DOHH2 (cell line): Measurements from ENCODE around the gene ITPR1.

ENCODE experiments used
- H3F3A ChIP-seq: fragments of 200-600 bp; sonication (generic), shearing (Covaris generic); 2 replicates; pipeline ENCODE4 v1.6.0; 2016; ENCODE audit warnings: antibody characterized with exemption, mild to moderate bottlenecking; ENCODE audit not compliant: control insufficient read depth, insufficient read depth
- H3K27ac ChIP-seq: fragments of 200-600 bp; sonication (generic); 2 replicates; pipeline ENCODE4 v1.5.1; 2014; ENCODE audit warnings: low read depth, mild to moderate bottlenecking, low read length, moderate library complexity
- H3K27me3 ChIP-seq: fragments of 200-600 bp; sonication (generic); 2 replicates; pipeline ENCODE4 v1.6.1; 2014; ENCODE audit warnings: mild to moderate bottlenecking, low read length, mixed read lengths; ENCODE audit not compliant: control insufficient read depth
- H3K36me3 ChIP-seq: fragments of 200-600 bp; sonication (generic); 2 replicates; pipeline ENCODE4 v1.6.1; 2014; ENCODE audit warnings: mild to moderate bottlenecking, low read length, moderate library complexity, mixed read lengths; ENCODE audit not compliant: control insufficient read depth
- H3K4me1 ChIP-seq: fragments of 200-600 bp; sonication (generic); 2 replicates; pipeline ENCODE4 v1.6.1; 2014; ENCODE audit warnings: mild to moderate bottlenecking, low read length, mixed read lengths; ENCODE audit not compliant: control insufficient read depth
- H3K4me2 ChIP-seq: fragments of 200-600 bp; sonication (generic); 2 replicates; pipeline ENCODE4 v1.6.0; 2014; ENCODE audit warnings: mild to moderate bottlenecking, low read length, moderate library complexity
- H3K4me3 ChIP-seq: fragments of 200-600 bp; sonication (generic); 2 replicates; pipeline ENCODE4 v1.5.1; 2014; ENCODE audit warnings: mild to moderate bottlenecking, low read length, mixed read lengths
- H3K79me2 ChIP-seq: fragments of 200-600 bp; sonication (generic); 2 replicates; pipeline ENCODE4 v1.6.1; 2014; ENCODE audit warnings: mild to moderate bottlenecking, low read length, mixed read lengths; ENCODE audit not compliant: control insufficient read depth
- H3K9me2 ChIP-seq: fragments of 200-600 bp; sonication (generic); replicated peaks from 2 replicates; pipeline ENCODE4 v1.6.1; 2014; ENCODE audit warnings: mild to moderate bottlenecking, low read length, mixed read lengths; ENCODE audit not compliant: control insufficient read depth
- H3K9me3 ChIP-seq: fragments of 200-600 bp; sonication (generic); 2 replicates; pipeline ENCODE4 v1.6.1; 2014; ENCODE audit warnings: antibody characterized with exemption, low read length, mixed read lengths; ENCODE audit not compliant: control insufficient read depth, insufficient read depth
- H4K20me1 ChIP-seq: fragments of 200-600 bp; sonication (generic); 2 replicates; pipeline ENCODE4 v1.6.0; 2014; ENCODE audit warnings: low read depth, mild to moderate bottlenecking, antibody characterized with exemption, low read length, moderate library complexity; ENCODE audit not compliant: control insufficient read depth, insufficient read depth
- EZH2phosphoT487 ChIP-seq: fragments of 200-600 bp; sonication (generic); IDR thresholded peaks from 2 replicates; pipeline ENCODE4 v1.6.1; 2017; ENCODE audit warnings: borderline replicate concordance, mild to moderate bottlenecking, antibody characterized with exemption, low read length, moderate library complexity, mixed read lengths
- TF ChIP-seq, protein P1 (sequence below): fragments of 200-600 bp; sonication (generic); IDR thresholded peaks from one replicate; pipeline ENCODE4 v1.5.1; 2014; ENCODE audit warnings: antibody characterized with exemption, mild to moderate bottlenecking, low read depth, low read length; ENCODE audit not compliant: poor library complexity, severe bottlenecking

The ITPR1 gene

DNA sequence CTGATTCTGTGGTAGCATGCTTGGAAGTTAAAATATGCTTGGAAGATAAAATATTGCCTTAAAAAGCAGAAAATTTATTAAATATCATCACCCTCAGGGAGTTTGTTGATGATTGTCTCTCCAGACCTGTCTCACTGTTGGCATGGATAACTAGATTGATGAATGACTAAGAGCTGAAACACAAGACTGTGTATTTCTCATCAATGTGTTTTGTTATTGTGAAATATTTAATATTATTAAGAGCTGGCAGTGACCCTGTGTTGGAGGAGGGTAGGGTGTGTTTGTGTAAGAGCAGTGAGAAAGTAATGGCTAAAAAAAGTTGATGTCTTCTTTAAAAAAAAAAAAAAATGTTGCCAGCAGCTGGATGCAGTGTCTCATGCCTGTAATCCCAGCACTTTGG is 82.2 kb downstream of the ITPR1 start:
- no peak overlapping the region for H3K27ac ChIP-seq
- no peaks in the 10 kb centered on the region for H3K27me3 ChIP-seq
- H3K9me2 ChIP-seq, result no peaks in the 10 kb centered on the region
- no peak overlapping the region for H3K4me2 ChIP-seq
- H3F3A ChIP-seq, result no peaks in the 10 kb centered on the region
- no peaks in the 10 kb centered on the region for H3K36me3 ChIP-seq
- TF ChIP-seq EZH2phosphoT487, result no peak
- TF ChIP-seq, protein P1, sequence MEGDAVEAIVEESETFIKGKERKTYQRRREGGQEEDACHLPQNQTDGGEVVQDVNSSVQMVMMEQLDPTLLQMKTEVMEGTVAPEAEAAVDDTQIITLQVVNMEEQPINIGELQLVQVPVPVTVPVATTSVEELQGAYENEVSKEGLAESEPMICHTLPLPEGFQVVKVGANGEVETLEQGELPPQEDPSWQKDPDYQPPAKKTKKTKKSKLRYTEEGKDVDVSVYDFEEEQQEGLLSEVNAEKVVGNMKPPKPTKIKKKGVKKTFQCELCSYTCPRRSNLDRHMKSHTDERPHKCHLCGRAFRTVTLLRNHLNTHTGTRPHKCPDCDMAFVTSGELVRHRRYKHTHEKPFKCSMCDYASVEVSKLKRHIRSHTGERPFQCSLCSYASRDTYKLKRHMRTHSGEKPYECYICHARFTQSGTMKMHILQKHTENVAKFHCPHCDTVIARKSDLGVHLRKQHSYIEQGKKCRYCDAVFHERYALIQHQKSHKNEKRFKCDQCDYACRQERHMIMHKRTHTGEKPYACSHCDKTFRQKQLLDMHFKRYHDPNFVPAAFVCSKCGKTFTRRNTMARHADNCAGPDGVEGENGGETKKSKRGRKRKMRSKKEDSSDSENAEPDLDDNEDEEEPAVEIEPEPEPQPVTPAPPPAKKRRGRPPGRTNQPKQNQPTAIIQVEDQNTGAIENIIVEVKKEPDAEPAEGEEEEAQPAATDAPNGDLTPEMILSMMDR, result no peak
- H3K9me3 ChIP-seq, result no peaks in the 10 kb centered on the region
- no peaks in the 10 kb centered on the region for H3K79me2 ChIP-seq
- no peaks in the 10 kb centered on the region; the same call in 1 of the 2 replicates for H4K20me1 ChIP-seq
- no peak overlapping the region for H3K4me3 ChIP-seq
- no peaks in the 10 kb centered on the region for H3K4me1 ChIP-seq

DNA sequence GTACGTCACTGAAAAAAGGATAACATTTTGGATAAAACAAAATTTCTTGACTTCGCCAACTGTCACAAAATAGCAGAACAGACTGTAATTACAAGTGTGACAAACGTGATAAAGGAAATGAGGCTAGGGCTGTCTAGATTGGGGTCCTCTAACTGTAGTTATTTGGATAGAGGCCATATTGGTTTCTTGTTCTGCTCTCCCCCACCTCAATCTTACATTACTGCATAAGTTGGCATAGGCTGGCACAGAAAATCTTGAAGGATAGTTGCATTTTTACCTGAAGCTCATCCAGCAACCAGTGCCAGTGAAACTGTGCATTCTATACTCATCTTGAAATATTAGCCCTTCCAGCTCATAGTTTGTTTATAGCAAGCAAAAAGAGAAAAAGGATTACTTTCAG is 84.6 kb downstream of the ITPR1 start:
- 0 out of 2 replicates have a peak, but pooled peaks cover 2% of the 10 kb centered on the region for H3F3A ChIP-seq
- no peak overlapping the region for H3K4me3 ChIP-seq
- no peak overlapping the region for H3K4me2 ChIP-seq
- H3K27ac ChIP-seq, result no peak overlapping the region
- no peaks in the 10 kb centered on the region for H3K36me3 ChIP-seq
- no peaks in the 10 kb centered on the region for H3K9me2 ChIP-seq
- H3K27me3 ChIP-seq, result peaks cover 8% of the 10 kb centered on the region
- peaks cover 20% of the 10 kb centered on the region for H3K4me1 ChIP-seq
- H4K20me1 ChIP-seq, result no peaks in the 10 kb centered on the region; the same call in none of the 2 replicates
- no peaks in the 10 kb centered on the region for H3K9me3 ChIP-seq
- H3K79me2 ChIP-seq, result no peaks in the 10 kb centered on the region
- TF ChIP-seq EZH2phosphoT487, result no peak
- TF ChIP-seq, protein P1, result no peak

DNA sequence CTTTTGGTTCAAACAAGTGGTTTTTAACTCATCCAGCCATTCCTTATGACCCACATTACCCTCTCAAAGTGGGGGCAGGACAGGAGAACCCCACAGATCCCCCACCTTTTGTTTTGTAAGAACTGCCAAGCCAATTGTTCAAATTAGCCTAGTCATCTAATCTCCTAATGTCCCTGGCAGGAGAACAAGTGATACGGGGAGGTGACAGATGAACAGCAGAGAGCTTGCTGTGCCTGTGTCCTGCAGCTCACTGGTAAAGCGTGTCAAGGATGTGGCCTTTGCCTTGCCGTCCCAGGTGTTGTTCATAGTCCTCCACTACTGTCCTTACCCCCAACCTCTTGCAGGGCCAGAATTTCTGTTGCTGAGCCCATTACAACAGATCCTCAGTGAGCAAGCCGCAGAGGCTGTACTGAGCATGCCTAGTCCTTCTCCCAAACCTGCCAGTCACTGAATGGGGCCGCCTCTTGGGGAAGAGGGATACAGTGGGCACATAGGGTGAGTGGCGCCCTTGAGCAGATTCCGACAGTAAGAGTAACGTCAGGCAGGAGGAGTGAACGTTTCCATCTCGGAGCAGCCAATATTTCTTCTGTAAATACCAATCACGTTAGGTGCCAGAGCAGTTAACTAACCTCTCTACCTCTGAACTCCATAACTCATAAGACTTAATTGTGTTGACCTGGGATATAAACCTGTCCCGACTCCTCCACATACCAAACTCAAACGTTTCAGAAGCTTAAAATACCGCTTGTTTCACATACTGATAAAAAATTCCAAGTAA is 87.4 kb downstream of the ITPR1 start:
- H3K27me3 ChIP-seq, result peaks cover 8% of the 10 kb centered on the region
- H3K79me2 ChIP-seq, result no peaks in the 10 kb centered on the region; the same call in 1 of the 2 replicates
- H3K4me1 ChIP-seq, result peaks cover 31% of the 10 kb centered on the region
- H3K36me3 ChIP-seq, result no peaks in the 10 kb centered on the region
- no peaks in the 10 kb centered on the region for H3K9me3 ChIP-seq
- no peak for TF ChIP-seq EZH2phosphoT487
- TF ChIP-seq, protein P1, result no peak
- H3F3A ChIP-seq, result 0 out of 2 replicates have a peak, but pooled peaks cover 2% of the 10 kb centered on the region
- no peak overlapping the region for H3K4me2 ChIP-seq
- no peak overlapping the region for H3K4me3 ChIP-seq
- peaks cover 6% of the 10 kb centered on the region for H4K20me1 ChIP-seq
- H3K9me2 ChIP-seq, result no peaks in the 10 kb centered on the region
- H3K27ac ChIP-seq, result no peak overlapping the region
